Ovary (tissue), 9 donors: ENCODE data around the gene BMP2K. TPM values are rescaled to one million over a fixed set of nuclear protein-coding genes. Genes with fewer than 3 reads are reported as not detected.

Experiments used
- DNase-seq, 5 donors: peaks; one replicate each; pipeline ENCODE4 v3.0.0-alpha.2; 2019 to 2020
- H3K27ac ChIP-seq, 2 donors: fragments of 200-600 bp; one replicate each; pipeline versions ENCODE4 v1.5.1 to v1.8.0; 2019 to 2022
- H3K27me3 ChIP-seq: fragments of 200-600 bp; one replicate; pipeline ENCODE4 v1.8.0; 2022
- H3K36me3 ChIP-seq: fragments of 200-600 bp; sonication (generic); one replicate; pipeline ENCODE4 v1.5.1; 2019
- H3K4me1 ChIP-seq: one replicate; pipeline ENCODE4 v1.8.1; 2013; ENCODE audit warnings: mild to moderate bottlenecking, moderate library complexity; ENCODE audit not compliant: insufficient read depth
- H3K4me3 ChIP-seq: fragments of 200-600 bp; sonication (generic); one replicate; pipeline ENCODE4 v1.5.1; 2017
- H3K9me3 ChIP-seq, 2 donors: fragments of 200-600 bp in 1 of 2; sonication (generic) in 1 of 2; one replicate each; pipeline versions ENCODE4 v1.5.1 to v1.8.1; 2013 to 2019; ENCODE audit warnings: mild to moderate bottlenecking in 1 of 2, moderate library complexity in 1 of 2
- CTCF ChIP-seq, 3 donors: fragments of 450-650 bp in 2 of 3; fragments of 200-600 bp in 1 of 3; IDR thresholded peaks; one replicate each; pipeline versions ENCODE4 v1.5.1 to v1.8.0; 2016 to 2022; ENCODE audit warnings: antibody characterized with exemption in 3 of 3, mild to moderate bottlenecking in 1 of 3
- EP300 ChIP-seq: sonication (generic); formaldehyde crosslinking; IDR thresholded peaks from one replicate; pipeline ENCODE4 v1.6.1; 2017; ENCODE audit warnings: antibody characterized with exemption
- POLR2A ChIP-seq: fragments of 450-650 bp; IDR thresholded peaks from one replicate; pipeline ENCODE4 v1.6.1; 2017; ENCODE audit warnings: antibody characterized with exemption, mild to moderate bottlenecking, moderate library complexity
- WGBS, 3 donors: extraction: QIAGEN DNeasy Blood & Tissue Kit in 1 of 3; methylation state at CpG; one replicate each; pipeline versions ENCODE4 v1.1.5 to v1.1.7; 2013 to 2017; 5-methylcytosine and 5-hydroxymethylcytosine counted together
- intact Hi-C, 4 donors: fragments of 100-400 bp; cut with DNase I; formaldehyde crosslinking; loops; one replicate each; pipeline versions ENCODE4 v1.11.0 to v1.15.1; 2022 to 2023
- polyA plus RNA-seq, 2 donors: library from polyadenylated mRNA; stranded (reverse); fragments of 200-250 nt in 1 of 2; fragments of 350-450 nt in 1 of 2; fragmentation: Illumina TruSeq in 1 of 2; extraction: RNeasy Lipid Tissue Mini Kit (QIAGEN cat#74804) in 1 of 2; gene quantifications; one replicate each; pipeline ENCODE4 v1.2.3, GENCODE V29; 2013 to 2014
- total RNA-seq, 7 donors: library from RNA; depleted of rRNA in 2 of 7; stranded (reverse); fragments of >200 nt in 2 of 7; fragmentation: NEBNext Ultra II Directional in 3 of 7; extraction: Animal tissue kit (Norgen Biotek cat#: 25700) in 3 of 7; gene quantifications; one replicate each; pipeline versions ENCODE4 v1.1.0 to v1.2.4, GENCODE V29; 2016 to 2023
- donor health status: DM: no; HTN: no; CAD: no; lungs with moderate emphysema.
- donor health status: DM: no; HTN: no; CAD: no.
- donor health status: Bipolar disorder and iron deficiency.
- donor health status: DM: yes; HTN: yes; CAD: no.
- donor health status: DM: no; HTN: no; CAD: no.
- donor health status: DM: yes; HTN: yes; CAD: no.

The BMP2K gene
- total and polyA plus RNA-seq, 9 donors: 4.8 to 57.3 (median 21.2) TPM

GRCh38 chr4:78845472-78845871 lies 69.3 kb downstream of the BMP2K start:
- no peak for TF ChIP-seq POLR2A
- no peak for TF ChIP-seq CTCF (IDR thresholded peaks at IDR 0.05)
- TF ChIP-seq EP300: no peak
- no peak for DNase-seq
- H3K4me3 ChIP-seq: no peak overlapping the region
- no peak overlapping the region for H3K27ac ChIP-seq
- H3K36me3 ChIP-seq: no peaks in the 10 kb centered on the region
- 70 to 76% (median 74%) methylated on average over 2 of the region's 2 CpGs for WGBS, 3 donors
- intact Hi-C loops: no loop called here
- H3K27me3 ChIP-seq: no peaks in the 10 kb centered on the region
- no peaks in the 10 kb centered on the region for H3K4me1 ChIP-seq
- no peaks in the 10 kb centered on the region for H3K9me3 ChIP-seq

GRCh38 chr4:78846258-78846657 lies 70.1 kb downstream of the BMP2K start:
- Histone ChIP-seq H3K27me3 (no peaks in the 10 kb centered on the region), H3K4me1 (no peaks in the 10 kb centered on the region), H3K36me3 (no peaks in the 10 kb centered on the region), H3K27ac (no peak overlapping the region), H3K9me3 (no peaks in the 10 kb centered on the region), H3K4me3 (no peak overlapping the region)
- no peak for DNase-seq
- intact Hi-C loops: no loop called here
- TF ChIP-seq CTCF (IDR thresholded peaks at IDR 0.05) (no peak), POLR2A (no peak), EP300 (no peak)

GRCh38 chr4:78862314-78862737 lies 86.2 kb downstream of the BMP2K start:
- no peaks in the 10 kb centered on the region for H3K9me3 ChIP-seq
- intact Hi-C loops: loop anchor here in 3 of 4 donors (10.0 kb wide), 1 partner anchor 248 kb away; no protein-coding TSS in a partner anchor
- 90 to 94% (median 91%) methylated on average over 2 of the region's 2 CpGs for WGBS, 3 donors

GRCh38 chr4:78863254-78863869 lies 87.2 kb downstream of the BMP2K start:
- Histone ChIP-seq H3K4me3 (no peak overlapping the region), H3K27me3 (no peaks in the 10 kb centered on the region), H3K36me3 (no peaks in the 10 kb centered on the region), H3K4me1 (no peaks in the 10 kb centered on the region), H3K27ac (no peak overlapping the region), H3K9me3 (no peaks in the 10 kb centered on the region)
- intact Hi-C loops: loop anchor here in 3 of 4 donors (10.0 kb wide), 1 partner anchor 249 kb away; no protein-coding TSS in a partner anchor
- WGBS, 3 donors: 84 to 86% (median 85%) methylated on average over 5 of the region's 5 CpGs
- DNase-seq: no peak
- TF ChIP-seq EP300 (no peak), POLR2A (no peak), CTCF (IDR thresholded peaks at IDR 0.05) (no peak)

More at GRCh38 chr4:78862314-78862737, 86.2 kb downstream of the BMP2K start:
- H3K4me1 ChIP-seq: no peaks in the 10 kb centered on the region
- TF ChIP-seq POLR2A (no peak), CTCF (IDR thresholded peaks at IDR 0.05) (no peak), EP300 (no peak)
- no peaks in the 10 kb centered on the region for H3K36me3 ChIP-seq
- H3K27me3 ChIP-seq: no peaks in the 10 kb centered on the region
- no peak for DNase-seq
- H3K4me3 ChIP-seq: no peak overlapping the region
- no peak overlapping the region for H3K27ac ChIP-seq
